ENCODE data around the gene PDE6G. TPM values are rescaled to one million over a fixed set of nuclear protein-coding genes. Genes with fewer than 3 reads are reported as not detected.

Gene PDE6G
- total and polyA plus RNA-seq, 2 of the 13 experiments (the other 11 are each of a cell fraction or from before 2014, with no cell fraction given): 1.4 to 6.7 TPM

- TF ChIP-seq KLF13 (CRISPR knock-in tag; IDR thresholded peaks at IDR 0.05): 0 out of 2 replicates have a peak, but pooled peaks have one; percentile 67
- 0 out of 2 replicates have a peak, but pooled peaks have one; percentile 57 for TF ChIP-seq FOXC1 (CRISPR knock-in tag; IDR thresholded peaks at IDR 0.05; ENCODE audit: borderline replicate concordance)
- peak; percentile 75 for TF ChIP-seq ZC3H13 (CRISPR knock-in tag; IDR thresholded peaks at IDR 0.05)
- no peak for TF ChIP-seq JARID2 (CRISPR knock-in tag; IDR thresholded peaks at IDR 0.05; ENCODE audit: insufficient replicate concordance)
- peak; percentile 36; the same call in 1 of the 2 replicates for TF ChIP-seq ZFX (CRISPR knock-in tag; IDR thresholded peaks at IDR 0.05; ENCODE audit: low read depth)
- TF ChIP-seq ZNF251 (CRISPR knock-in tag; IDR thresholded peaks at IDR 0.05): no peak
- peak; percentile 98 for TF ChIP-seq MAX (IDR thresholded peaks at IDR 0.05)
- peak; percentile 28; the same call in 1 of the 2 replicates for TF ChIP-seq GABPA (IDR thresholded peaks at IDR 0.05; ENCODE audit: low read depth, low read length)
- peak; percentile 41; the same call in 1 of the 2 replicates for TF ChIP-seq GABPA (CRISPR knock-in tag; IDR thresholded peaks at IDR 0.05; ENCODE audit: low read depth)
- TF ChIP-seq SRSF9 (IDR thresholded peaks at IDR 0.05; ENCODE audit: borderline replicate concordance, insufficient read depth, low read depth, low read length, poor library complexity, severe bottlenecking): no peak
- TF ChIP-seq MXD4 (CRISPR knock-in tag; IDR thresholded peaks at IDR 0.05): 0 out of 2 replicates have a peak, but pooled peaks have one; percentile 8
- peak; percentile 71 for TF ChIP-seq ZNF18 (CRISPR knock-in tag; IDR thresholded peaks at IDR 0.05; ENCODE audit: insufficient replicate concordance)
- no peak for TF ChIP-seq FOXA1 (IDR thresholded peaks at IDR 0.05)
- TF ChIP-seq FOXA1 (CRISPR knock-in tag; IDR thresholded peaks at IDR 0.05): no peak
- TF ChIP-seq NR1H2 (CRISPR knock-in tag; IDR thresholded peaks at IDR 0.05; ENCODE audit: borderline replicate concordance, low read depth): no peak
- TF ChIP-seq ZNF276 (CRISPR knock-in tag; IDR thresholded peaks at IDR 0.05; ENCODE audit: low read depth): no peak; the same call in 1 of the 2 replicates
- TF ChIP-seq, protein P1, sequence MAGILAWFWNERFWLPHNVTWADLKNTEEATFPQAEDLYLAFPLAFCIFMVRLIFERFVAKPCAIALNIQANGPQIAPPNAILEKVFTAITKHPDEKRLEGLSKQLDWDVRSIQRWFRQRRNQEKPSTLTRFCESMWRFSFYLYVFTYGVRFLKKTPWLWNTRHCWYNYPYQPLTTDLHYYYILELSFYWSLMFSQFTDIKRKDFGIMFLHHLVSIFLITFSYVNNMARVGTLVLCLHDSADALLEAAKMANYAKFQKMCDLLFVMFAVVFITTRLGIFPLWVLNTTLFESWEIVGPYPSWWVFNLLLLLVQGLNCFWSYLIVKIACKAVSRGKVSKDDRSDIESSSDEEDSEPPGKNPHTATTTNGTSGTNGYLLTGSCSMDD (CRISPR knock-in tag; IDR thresholded peaks at IDR 0.05): no peak
- 0 out of 2 replicates have a peak, but pooled peaks have one; percentile 11 for TF ChIP-seq ZNF441 (CRISPR knock-in tag; IDR thresholded peaks at IDR 0.05; ENCODE audit: borderline replicate concordance)
- no peak for TF ChIP-seq CBX1 (IDR thresholded peaks at IDR 0.05; ENCODE audit: low read depth)
- TF ChIP-seq ZNF232 (CRISPR knock-in tag; IDR thresholded peaks at IDR 0.05; ENCODE audit: borderline replicate concordance): no peak
- TF ChIP-seq, protein P2, sequence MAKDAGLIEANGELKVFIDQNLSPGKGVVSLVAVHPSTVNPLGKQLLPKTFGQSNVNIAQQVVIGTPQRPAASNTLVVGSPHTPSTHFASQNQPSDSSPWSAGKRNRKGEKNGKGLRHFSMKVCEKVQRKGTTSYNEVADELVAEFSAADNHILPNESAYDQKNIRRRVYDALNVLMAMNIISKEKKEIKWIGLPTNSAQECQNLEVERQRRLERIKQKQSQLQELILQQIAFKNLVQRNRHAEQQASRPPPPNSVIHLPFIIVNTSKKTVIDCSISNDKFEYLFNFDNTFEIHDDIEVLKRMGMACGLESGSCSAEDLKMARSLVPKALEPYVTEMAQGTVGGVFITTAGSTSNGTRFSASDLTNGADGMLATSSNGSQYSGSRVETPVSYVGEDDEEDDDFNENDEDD (CRISPR knock-in tag; IDR thresholded peaks at IDR 0.05; ENCODE audit: borderline replicate concordance): peak; percentile 52; the same call in 1 of the 2 replicates
- TF ChIP-seq ZNF776 (CRISPR knock-in tag; IDR thresholded peaks at IDR 0.05): no peak
- no peak for TF ChIP-seq KLF11 (CRISPR knock-in tag; IDR thresholded peaks at IDR 0.05)
These were observed 9.1 kb upstream of the PDE6G start (continued) for GRCh38 chr17:81665205-81666091.
